ENCODE data around the gene GZF1. TPM values are rescaled to one million over a fixed set of nuclear protein-coding genes. Genes with fewer than 3 reads are reported as not detected.

The GZF1 gene
- total and polyA plus RNA-seq, 4 donors: 1.6 to 11.0 (median 5.1) TPM

- Histone ChIP-seq H3K27ac (ENCODE audit: low read depth in 1 of 2, low read length in 2 of 2) (peak overlapping the region; percentile 94 to 98), H3K36me3 (ENCODE audit: control insufficient read depth in 4 of 4, insufficient read depth in 3 of 4, low read depth in 1 of 4, low read length in 3 of 4) (peaks cover 2 to 17% (median 7%) of the 10 kb centered on the region in 4 donors), H3K4me3 (ENCODE audit: low read depth in 1 of 3, low read length in 3 of 3) (peak overlapping the region; percentile 87 to 95 (median 92)), H3K9ac (ENCODE audit: low read depth in 1 of 2, low read length in 2 of 2) (peak overlapping the region; percentile 38 to 70), H3K4me1 (ENCODE audit: control insufficient read depth in 4 of 4, insufficient read depth in 4 of 4, low read length in 3 of 4) (peaks cover 5 to 20% (median 13%) of the 10 kb centered on the region in 4 donors), H3K27me3 (ENCODE audit: control insufficient read depth in 4 of 4, insufficient read depth in 4 of 4, low read length in 3 of 4) (no peaks in the 10 kb centered on the region), H3K9me3 (ENCODE audit: control insufficient read depth in 4 of 4, low read length in 3 of 4) (no peaks in the 10 kb centered on the region)
- WGBS: 2% methylated on average over 64 of the region's 64 CpGs
- no peak for TF ChIP-seq FOXA2 (IDR thresholded peaks at IDR 0.05)
- no peak for TF ChIP-seq NR2F2 (IDR thresholded peaks at IDR 0.05)
- TF ChIP-seq, protein P1, sequence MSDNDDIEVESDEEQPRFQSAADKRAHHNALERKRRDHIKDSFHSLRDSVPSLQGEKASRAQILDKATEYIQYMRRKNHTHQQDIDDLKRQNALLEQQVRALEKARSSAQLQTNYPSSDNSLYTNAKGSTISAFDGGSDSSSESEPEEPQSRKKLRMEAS (IDR thresholded peaks at IDR 0.05): peak; percentile 29
- DNase-seq (ENCODE audit: low spot score): peak; percentile 53
These were observed 10.8 kb upstream of the GZF1 start for GRCh38 chr20:23350904-23351838.

- Histone ChIP-seq H3K9me3 (ENCODE audit: control insufficient read depth in 4 of 4, low read length in 3 of 4) (no peaks in the 10 kb centered on the region), H3K27ac (ENCODE audit: low read depth in 1 of 2, low read length in 2 of 2) (no peak overlapping the region), H3K4me1 (ENCODE audit: control insufficient read depth in 4 of 4, insufficient read depth in 4 of 4, low read length in 3 of 4) (peaks cover 3 to 32% (median 23%) of the 10 kb centered on the region in 4 donors), H3K27me3 (ENCODE audit: control insufficient read depth in 4 of 4, insufficient read depth in 4 of 4, low read length in 3 of 4) (no peaks in the 10 kb centered on the region), H3K4me3 (ENCODE audit: low read depth in 1 of 3, low read length in 3 of 3) (no peak overlapping the region), H3K36me3 (ENCODE audit: control insufficient read depth in 4 of 4, insufficient read depth in 3 of 4, low read depth in 1 of 4, low read length in 3 of 4) (peaks cover 2 to 17% (median 7%) of the 10 kb centered on the region in 4 donors), H3K9ac (ENCODE audit: low read depth in 1 of 2, low read length in 2 of 2) (no peak overlapping the region)
- WGBS: 85% methylated on average over 27 of the region's 27 CpGs
- DNase-seq (ENCODE audit: low spot score): no peak
- TF ChIP-seq YY1 (IDR thresholded peaks at IDR 0.05) (no peak), HNF4A (conservative IDR thresholded peaks at IDR 0.05) (no peak), SP1 (IDR thresholded peaks at IDR 0.05) (no peak), ZBTB33 (IDR thresholded peaks at IDR 0.05) (no peak), RAD21 (IDR thresholded peaks at IDR 0.05) (no peak), RXRA (IDR thresholded peaks at IDR 0.05) (no peak), FOXA2 (IDR thresholded peaks at IDR 0.05) (no peak)
- TF ChIP-seq, protein P1 (IDR thresholded peaks at IDR 0.05): no peak
These were observed 5.8 kb upstream of the GZF1 start for GRCh38 chr20:23356203-23356602.

DNA sequence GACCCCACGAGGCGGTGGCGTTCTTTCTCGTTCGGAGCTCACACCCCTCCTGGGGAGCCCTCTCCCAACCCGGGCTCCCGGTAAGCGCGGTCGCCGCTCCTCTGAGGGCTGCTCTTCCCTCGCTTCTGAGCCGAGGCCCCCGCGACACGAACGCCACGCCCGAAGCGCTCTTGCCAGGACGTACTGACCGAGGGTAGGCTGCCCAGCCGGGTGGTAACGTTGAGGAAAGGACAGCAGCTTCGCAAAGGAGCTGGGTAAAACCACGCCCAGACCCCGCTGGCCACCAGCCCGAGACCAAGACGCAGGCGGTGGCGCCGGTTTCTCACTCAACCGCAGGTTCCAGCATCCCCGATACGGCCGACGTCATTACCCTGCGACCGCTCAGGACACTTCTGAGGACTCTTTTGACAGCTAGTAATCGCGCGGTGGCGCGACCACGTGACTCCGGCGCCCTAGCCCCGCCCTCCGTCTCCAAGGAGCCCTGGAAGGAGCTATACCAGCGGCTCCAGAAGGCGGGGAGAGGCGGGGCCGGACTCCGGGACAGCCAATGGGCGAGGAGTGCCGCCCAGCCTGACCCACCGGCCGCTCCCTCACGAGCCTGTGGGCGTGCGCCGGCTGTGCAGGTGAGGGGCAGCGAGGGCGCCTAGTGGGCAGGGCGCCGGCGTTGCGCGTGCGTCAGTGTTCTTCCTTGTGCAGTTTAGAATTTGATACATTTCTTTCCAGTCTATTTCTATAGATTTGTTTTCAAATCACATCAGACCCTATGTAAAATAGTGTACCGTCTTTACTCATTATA is 4.0 kb upstream of the GZF1 start:
- Histone ChIP-seq H3K9me3 (ENCODE audit: control insufficient read depth in 4 of 4, low read length in 3 of 4) (no peaks in the 10 kb centered on the region), H3K9ac (ENCODE audit: low read depth in 1 of 2, low read length in 2 of 2) (peak overlapping the region; percentile 24 to 88), H3K36me3 (ENCODE audit: control insufficient read depth in 4 of 4, insufficient read depth in 3 of 4, low read depth in 1 of 4, low read length in 3 of 4) (peaks cover 2 to 17% (median 7%) of the 10 kb centered on the region in 4 donors), H3K4me1 (ENCODE audit: control insufficient read depth in 4 of 4, insufficient read depth in 4 of 4, low read length in 3 of 4) (peaks cover 0 to 28% (median 20%) of the 10 kb centered on the region in 4 donors), H3K27me3 (ENCODE audit: control insufficient read depth in 4 of 4, insufficient read depth in 4 of 4, low read length in 3 of 4) (no peaks in the 10 kb centered on the region), H3K27ac (ENCODE audit: low read depth in 1 of 2, low read length in 2 of 2) (peak overlapping the region; percentile 77 to 92), H3K4me3 (ENCODE audit: low read depth in 1 of 3, low read length in 3 of 3) (peak overlapping the region; percentile 53 to 81 (median 54))
- DNase-seq (ENCODE audit: low spot score): peak; percentile 99
- under 1% methylated on average over 71 of the region's 71 CpGs for WGBS
- peak; percentile 42 to 50 for TF ChIP-seq HNF4A (conservative IDR thresholded peaks at IDR 0.05)
- no peak for TF ChIP-seq RAD21 (IDR thresholded peaks at IDR 0.05)
- no peak for TF ChIP-seq ATF3 (IDR thresholded peaks at IDR 0.05)
- TF ChIP-seq HNF4G (IDR thresholded peaks at IDR 0.05): no peak
- TF ChIP-seq EGR1 (IDR thresholded peaks at IDR 0.05; ENCODE audit: low read depth in 2 of 2): peak in 1 of 2 donors; percentile 13
- no peak for TF ChIP-seq FOXA1 (IDR thresholded peaks at IDR 0.05)
- peak; percentile 42 to 53 for TF ChIP-seq RXRA (IDR thresholded peaks at IDR 0.05)
- TF ChIP-seq SP1 (IDR thresholded peaks at IDR 0.05): peak; percentile 84
- TF ChIP-seq, protein P2, sequence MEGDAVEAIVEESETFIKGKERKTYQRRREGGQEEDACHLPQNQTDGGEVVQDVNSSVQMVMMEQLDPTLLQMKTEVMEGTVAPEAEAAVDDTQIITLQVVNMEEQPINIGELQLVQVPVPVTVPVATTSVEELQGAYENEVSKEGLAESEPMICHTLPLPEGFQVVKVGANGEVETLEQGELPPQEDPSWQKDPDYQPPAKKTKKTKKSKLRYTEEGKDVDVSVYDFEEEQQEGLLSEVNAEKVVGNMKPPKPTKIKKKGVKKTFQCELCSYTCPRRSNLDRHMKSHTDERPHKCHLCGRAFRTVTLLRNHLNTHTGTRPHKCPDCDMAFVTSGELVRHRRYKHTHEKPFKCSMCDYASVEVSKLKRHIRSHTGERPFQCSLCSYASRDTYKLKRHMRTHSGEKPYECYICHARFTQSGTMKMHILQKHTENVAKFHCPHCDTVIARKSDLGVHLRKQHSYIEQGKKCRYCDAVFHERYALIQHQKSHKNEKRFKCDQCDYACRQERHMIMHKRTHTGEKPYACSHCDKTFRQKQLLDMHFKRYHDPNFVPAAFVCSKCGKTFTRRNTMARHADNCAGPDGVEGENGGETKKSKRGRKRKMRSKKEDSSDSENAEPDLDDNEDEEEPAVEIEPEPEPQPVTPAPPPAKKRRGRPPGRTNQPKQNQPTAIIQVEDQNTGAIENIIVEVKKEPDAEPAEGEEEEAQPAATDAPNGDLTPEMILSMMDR (IDR thresholded peaks at IDR 0.05; ENCODE audit: low read depth, low read length, missing input control): no peak
- TF ChIP-seq, protein P1 (IDR thresholded peaks at IDR 0.05): peak; percentile 73
- peak; percentile 40 to 54 for TF ChIP-seq JUND (IDR thresholded peaks at IDR 0.05)
- TF ChIP-seq TAF1 (conservative IDR thresholded peaks at IDR 0.05): no peak
- peak in 1 of 2 donors; percentile 61 for TF ChIP-seq GABPA (IDR thresholded peaks at IDR 0.05 in 1 of 2, conservative IDR thresholded peaks at IDR 0.05 in 1 of 2)
- TF ChIP-seq FOXA2 (IDR thresholded peaks at IDR 0.05): no peak
- TF ChIP-seq NR2F2 (IDR thresholded peaks at IDR 0.05): no peak

All from liver (tissue), 9 donors.